SK-N-MC (cell line): ENCODE data around the gene EXTL1.

ENCODE experiments used
- EZH2 ChIP-seq: fragments of 200-600 bp; sonication (generic); IDR thresholded peaks from one replicate; pipeline ENCODE4 v1.6.1; 2017; ENCODE audit warnings: antibody characterized with exemption
- FOXP2 ChIP-seq: optimal IDR thresholded peaks from 2 replicates; pipeline ENCODE3; 2011; ENCODE audit warnings: mild to moderate bottlenecking, moderate library complexity; ENCODE audit not compliant: insufficient read depth; ENCODE audit errors: extremely low read length, control extremely low read depth
- POLR2AphosphoS5 ChIP-seq: IDR thresholded peaks from 2 replicates; pipeline ENCODE4 v1.6.1; 2012; ENCODE audit warnings: mild to moderate bottlenecking, low read depth, low read length, borderline replicate concordance

DNA sequence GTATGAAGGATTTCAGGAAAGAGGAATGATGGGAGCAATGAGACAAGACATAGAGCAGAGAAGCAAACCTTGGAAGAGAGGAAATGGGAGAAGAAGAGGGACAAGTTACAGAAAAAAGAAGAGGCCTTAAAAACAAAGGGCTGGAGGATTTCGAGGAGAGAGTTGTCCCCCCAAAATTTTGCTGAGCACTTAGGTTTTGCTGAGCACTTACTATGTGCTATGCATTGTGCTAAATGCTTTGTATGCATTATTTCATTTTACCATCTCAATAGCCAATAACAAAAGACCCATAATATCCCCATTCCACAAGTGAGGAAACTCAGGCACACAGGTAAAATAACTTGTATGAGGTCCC is 48.3 kb downstream of the EXTL1 start:
- no peak for TF ChIP-seq EZH2
- no peak for TF ChIP-seq POLR2AphosphoS5
- TF ChIP-seq FOXP2: no peak
